ENCODE measurements around the gene SIGLECL1. TPM values are rescaled to one million over a fixed set of nuclear protein-coding genes. Genes with fewer than 3 reads are reported as not detected.

Gene SIGLECL1
- total RNA-seq, 3 donors from 2014 or later, result not detected

GRCh38 chr19:51263808-51264207 lies 12.9 kb downstream of the SIGLECL1 start:
- Mint-ChIP-seq H3K4me1 (ENCODE audit: low read depth) (no peaks in the 10 kb centered on the region), H3K27me3 (ENCODE audit: low read depth) (peaks cover 22% of the 10 kb centered on the region), H3K4me3 (no peak overlapping the region), H3K36me3 (ENCODE audit: insufficient read depth) (no peaks in the 10 kb centered on the region), H3K9me3 (no peaks in the 10 kb centered on the region)
- no peak for ATAC-seq
- no peak for DNase-seq

DNA sequence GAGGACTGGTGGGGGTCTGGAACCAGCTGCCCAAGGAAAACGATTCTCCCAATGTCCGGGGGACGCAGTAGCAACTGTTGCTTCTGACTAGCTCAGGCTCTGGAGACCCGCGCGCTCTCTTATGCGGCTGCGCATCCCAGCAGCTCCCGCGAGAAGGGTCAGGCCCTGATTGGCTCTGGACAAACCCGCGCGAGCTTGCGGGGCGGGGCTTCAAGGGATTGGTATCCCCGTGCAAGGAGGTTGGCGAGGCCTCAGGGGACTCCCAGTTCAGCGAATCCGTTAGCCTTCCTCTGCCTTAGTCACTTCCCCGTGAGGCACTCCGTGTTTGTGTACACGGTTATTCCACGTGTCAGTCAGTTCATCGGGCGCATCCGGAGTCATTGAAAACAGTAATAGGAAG lies 20.2 kb downstream of the SIGLECL1 start:
- no peak for DNase-seq
- Mint-ChIP-seq H3K4me1 (ENCODE audit: low read depth) (no peaks in the 10 kb centered on the region), H3K9me3 (no peaks in the 10 kb centered on the region), H3K4me3 (no peak overlapping the region), H3K36me3 (ENCODE audit: insufficient read depth) (no peaks in the 10 kb centered on the region), H3K27me3 (ENCODE audit: low read depth) (peaks cover 14% of the 10 kb centered on the region)
- no peak for ATAC-seq

- Mint-ChIP-seq H3K4me1 (ENCODE audit: low read depth) (no peaks in the 10 kb centered on the region), H3K36me3 (ENCODE audit: insufficient read depth) (no peaks in the 10 kb centered on the region), H3K9me3 (no peaks in the 10 kb centered on the region), H3K4me3 (no peak overlapping the region), H3K27me3 (ENCODE audit: low read depth) (peaks cover 17% of the 10 kb centered on the region)
- DNase-seq (no peak), ATAC-seq (peak; percentile 30 to 72)
These were observed 21.4 kb downstream of the SIGLECL1 start for GRCh38 chr19:51272183-51272810.

DNA sequence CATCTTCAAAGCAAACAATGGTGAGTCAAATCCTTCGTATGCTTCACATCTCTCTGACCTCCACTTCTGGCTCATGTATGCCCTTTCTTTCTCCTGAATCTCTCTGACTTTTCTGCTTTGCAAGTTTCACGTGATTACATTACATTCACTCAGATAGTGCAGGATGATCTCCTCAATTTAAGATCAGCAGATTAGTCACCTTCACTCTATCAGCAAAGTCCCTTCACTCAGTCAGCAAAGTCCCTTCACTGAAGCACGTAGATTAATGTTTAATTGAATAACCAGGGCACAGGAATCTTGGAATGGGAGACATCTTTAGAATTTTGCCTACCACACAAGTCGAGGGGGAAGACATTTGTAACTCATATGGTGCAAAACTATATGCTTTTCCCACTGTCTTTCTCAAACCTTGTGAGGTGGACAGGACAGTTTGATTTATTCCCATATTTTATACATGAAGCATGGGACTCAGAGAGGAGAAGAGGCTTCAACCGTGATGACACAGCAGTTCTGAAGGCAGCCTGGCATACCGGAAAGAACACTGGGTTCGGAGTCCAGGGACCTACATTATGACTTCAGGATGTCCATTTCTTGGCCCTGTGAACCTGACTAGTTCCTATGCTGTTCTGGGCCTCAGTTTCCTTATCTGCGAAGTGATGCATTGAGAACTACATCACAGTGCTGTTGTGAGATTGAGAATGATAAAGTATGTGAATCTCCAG lies 23.3 kb downstream of the SIGLECL1 start:
- no peak for ATAC-seq
- H3K4me3 Mint-ChIP-seq, result no peak overlapping the region

GRCh38 chr19:51277112-51277511 lies 26.2 kb downstream of the SIGLECL1 start:
- no peak for ATAC-seq
- peaks cover 5% of the 10 kb centered on the region for H3K9me3 Mint-ChIP-seq
- H3K36me3 Mint-ChIP-seq (ENCODE audit: insufficient read depth), result no peaks in the 10 kb centered on the region
- no peak overlapping the region for H3K4me3 Mint-ChIP-seq
- H3K27me3 Mint-ChIP-seq (ENCODE audit: low read depth), result peaks cover 19% of the 10 kb centered on the region
- H3K4me1 Mint-ChIP-seq (ENCODE audit: low read depth), result no peaks in the 10 kb centered on the region
- DNase-seq, result no peak

More for the DNA sequence above, 23.3 kb downstream of the SIGLECL1 start:
- DNase-seq, result no peak
- Mint-ChIP-seq H3K27me3 (ENCODE audit: low read depth) (peaks cover 26% of the 10 kb centered on the region), H3K9me3 (no peaks in the 10 kb centered on the region), H3K4me1 (ENCODE audit: low read depth) (no peaks in the 10 kb centered on the region), H3K36me3 (ENCODE audit: insufficient read depth) (no peaks in the 10 kb centered on the region)

DNA sequence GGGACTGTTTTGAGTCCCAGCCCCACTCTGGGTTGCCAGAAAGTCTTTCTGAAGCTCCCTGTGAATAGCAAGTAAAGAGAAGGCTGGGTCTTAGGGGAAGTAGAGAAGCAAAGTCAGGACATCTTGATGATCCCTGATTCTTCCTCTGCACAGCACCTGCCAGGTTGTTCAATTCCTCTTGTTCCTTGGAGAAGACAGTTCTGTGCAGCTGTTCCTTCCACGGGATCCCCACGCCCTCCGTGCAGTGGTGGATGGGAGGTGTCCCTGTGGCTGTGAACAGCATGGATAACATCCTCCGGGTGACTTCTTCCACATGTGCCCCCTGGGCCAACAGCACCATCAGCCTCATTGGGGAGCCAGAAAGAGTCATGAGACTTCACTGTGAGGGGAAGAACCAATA lies 31.5 kb downstream of the SIGLECL1 start:
- no peaks in the 10 kb centered on the region for H3K36me3 Mint-ChIP-seq (ENCODE audit: insufficient read depth)
- H3K9me3 Mint-ChIP-seq, result peaks cover 5% of the 10 kb centered on the region
- ATAC-seq, result no peak
- H3K4me3 Mint-ChIP-seq, result no peak overlapping the region
- H3K27me3 Mint-ChIP-seq (ENCODE audit: low read depth), result peaks cover 18% of the 10 kb centered on the region
- H3K4me1 Mint-ChIP-seq (ENCODE audit: low read depth), result no peaks in the 10 kb centered on the region
- DNase-seq, result no peak

DNA sequence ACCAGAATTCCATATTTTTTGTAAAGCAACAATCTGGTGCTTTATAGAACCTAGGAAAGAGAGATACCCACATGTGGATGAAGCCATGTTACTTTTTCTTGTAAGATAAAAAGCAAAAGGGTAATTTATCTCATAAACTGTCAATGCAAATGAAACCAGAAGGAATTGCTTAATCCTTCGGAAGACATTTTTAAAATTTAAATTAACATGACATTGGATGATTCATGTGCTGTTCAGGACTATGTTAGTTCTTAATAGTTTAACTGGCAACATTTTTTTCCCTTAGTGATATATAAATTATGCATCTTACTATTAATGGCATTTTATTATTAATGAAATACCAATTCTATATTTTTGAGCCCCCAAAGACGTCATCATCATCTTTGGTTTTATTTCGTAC lies 34.8 kb downstream of the SIGLECL1 start:
- ATAC-seq (no peak), DNase-seq (no peak)
- H3K9me3 Mint-ChIP-seq, result no peaks in the 10 kb centered on the region
- peaks cover 9% of the 10 kb centered on the region for H3K27me3 Mint-ChIP-seq (ENCODE audit: low read depth)
- H3K4me3 Mint-ChIP-seq, result no peak overlapping the region
- H3K36me3 Mint-ChIP-seq (ENCODE audit: insufficient read depth), result no peaks in the 10 kb centered on the region
- no peaks in the 10 kb centered on the region for H3K4me1 Mint-ChIP-seq (ENCODE audit: low read depth)

DNA sequence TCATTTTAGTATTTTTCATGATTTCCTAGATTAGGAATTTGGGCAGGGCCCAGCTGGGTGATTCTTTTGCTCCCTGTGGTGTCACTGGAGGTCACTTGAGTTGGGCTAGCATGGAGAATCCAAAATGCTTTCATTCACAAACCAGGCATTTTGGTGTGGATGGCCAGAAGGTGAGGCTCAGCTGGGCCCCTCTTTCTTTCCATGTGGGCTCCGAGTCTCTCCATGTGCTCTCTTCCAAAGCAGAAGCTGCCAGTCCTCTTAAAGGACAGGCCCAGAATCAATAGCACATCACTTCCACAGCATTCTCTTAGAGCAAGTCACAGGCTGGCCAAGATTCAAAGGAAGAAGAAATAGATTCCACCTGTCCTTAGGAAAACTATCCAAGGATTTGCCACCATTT lies 38.8 kb downstream of the SIGLECL1 start:
- no peaks in the 10 kb centered on the region for H3K36me3 Mint-ChIP-seq (ENCODE audit: insufficient read depth)
- ATAC-seq, result no peak
- peaks cover 8% of the 10 kb centered on the region for H3K27me3 Mint-ChIP-seq (ENCODE audit: low read depth)
- no peaks in the 10 kb centered on the region for H3K4me1 Mint-ChIP-seq (ENCODE audit: low read depth)
- DNase-seq, result no peak
- H3K4me3 Mint-ChIP-seq, result no peak overlapping the region
- no peaks in the 10 kb centered on the region for H3K9me3 Mint-ChIP-seq

DNA sequence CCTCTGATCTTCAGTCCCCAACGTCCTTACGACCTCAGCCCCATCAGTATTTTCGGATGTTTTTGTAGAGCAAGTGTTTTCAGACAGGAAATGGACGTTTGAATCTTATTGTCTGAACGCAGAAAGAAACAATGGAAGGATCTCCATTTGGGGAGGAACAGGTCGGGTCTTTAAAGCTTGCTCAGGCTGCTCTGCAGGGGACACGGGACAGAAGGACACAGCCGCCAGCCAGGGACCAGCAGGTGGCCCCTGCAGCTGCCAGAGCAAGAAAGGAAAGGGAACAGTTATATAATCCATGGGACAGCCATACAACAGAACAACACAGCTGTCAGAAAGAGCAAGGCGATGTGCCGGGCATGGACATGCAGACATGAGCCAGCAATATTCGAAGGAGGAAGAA lies 42.1 kb downstream of the SIGLECL1 start:
- no peak for DNase-seq
- no peak for ATAC-seq
- H3K27me3 Mint-ChIP-seq (ENCODE audit: low read depth), result peaks cover 10% of the 10 kb centered on the region
- H3K36me3 Mint-ChIP-seq (ENCODE audit: insufficient read depth), result no peaks in the 10 kb centered on the region
- H3K4me1 Mint-ChIP-seq (ENCODE audit: low read depth), result no peaks in the 10 kb centered on the region
- H3K9me3 Mint-ChIP-seq, result no peaks in the 10 kb centered on the region
- no peak overlapping the region for H3K4me3 Mint-ChIP-seq

DNA sequence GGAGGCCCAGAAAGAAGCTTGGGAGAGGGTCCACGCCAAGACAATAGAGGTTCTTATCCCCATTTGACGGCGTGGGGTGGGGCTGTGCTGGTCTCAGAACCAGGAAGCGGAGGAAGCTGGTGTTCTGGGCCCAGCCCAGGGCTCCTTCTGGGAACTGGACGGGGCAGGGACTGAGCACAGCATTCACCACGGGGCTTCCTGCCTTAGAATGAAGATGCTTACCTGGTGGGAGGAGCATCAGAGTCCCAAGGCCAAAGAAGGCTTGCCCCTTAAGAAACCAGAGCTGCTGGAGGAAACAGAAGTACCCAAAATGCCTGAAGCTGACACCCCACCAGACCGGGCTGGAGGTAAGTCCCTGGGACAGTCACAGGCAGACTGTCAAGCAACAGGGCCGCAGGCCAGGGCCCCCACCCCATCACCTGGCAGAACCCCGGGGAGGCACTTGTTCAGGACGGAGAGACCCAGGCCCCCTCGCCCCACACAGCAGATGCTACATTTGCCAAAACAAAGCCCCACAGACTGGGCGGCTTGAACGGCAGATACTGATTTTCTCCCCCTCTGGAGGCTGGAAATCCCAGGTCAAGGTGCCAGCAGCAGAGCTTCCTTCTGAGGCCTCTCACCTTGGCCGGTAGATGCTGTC lies 42.8 kb downstream of the SIGLECL1 start:
- no peak for ATAC-seq
- no peaks in the 10 kb centered on the region for H3K36me3 Mint-ChIP-seq (ENCODE audit: insufficient read depth)
- no peaks in the 10 kb centered on the region for H3K9me3 Mint-ChIP-seq

DNA sequence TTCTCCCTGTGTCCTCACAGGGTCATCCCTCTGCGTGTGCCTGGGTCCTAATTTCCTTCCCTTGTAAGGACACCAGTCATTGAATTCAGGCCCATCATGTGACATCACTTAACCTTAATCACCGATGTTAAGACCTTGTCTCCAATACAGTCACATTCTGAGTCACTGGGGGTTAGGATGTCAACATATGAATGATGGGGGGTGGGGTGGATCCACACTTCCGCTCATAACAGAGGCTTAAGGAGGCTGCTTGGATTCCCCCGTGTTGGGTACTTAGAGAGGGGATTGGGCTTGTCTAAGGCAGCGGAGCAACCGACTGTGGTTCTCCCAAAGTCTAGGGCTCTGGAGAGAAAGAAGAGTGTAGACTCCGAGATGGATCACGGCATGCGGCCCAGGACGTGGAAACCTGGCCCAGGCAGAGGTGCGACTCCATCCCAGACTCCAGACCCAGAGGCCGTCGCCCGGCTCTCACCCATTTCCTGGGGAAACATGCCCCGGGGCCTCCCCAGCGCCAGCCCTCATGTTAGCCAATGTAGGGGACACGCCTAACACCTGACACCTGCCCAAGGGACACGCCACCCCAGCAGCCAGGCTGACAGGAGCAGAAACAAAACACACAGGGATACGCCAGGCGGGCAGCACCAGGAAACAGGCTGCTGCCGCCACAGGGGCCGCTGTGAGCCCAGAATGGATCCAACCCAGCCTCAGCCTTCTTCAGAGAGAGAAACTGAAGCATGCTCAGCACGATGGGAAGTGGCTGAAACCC lies 43.5 kb downstream of the SIGLECL1 start:
- Mint-ChIP-seq H3K4me3 (no peak overlapping the region), H3K4me1 (ENCODE audit: low read depth) (no peaks in the 10 kb centered on the region), H3K9me3 (no peaks in the 10 kb centered on the region), H3K27me3 (ENCODE audit: low read depth) (peaks cover 12% of the 10 kb centered on the region), H3K36me3 (ENCODE audit: insufficient read depth) (no peaks in the 10 kb centered on the region)
- ATAC-seq (no peak), DNase-seq (no peak)

More for the DNA sequence above, 42.8 kb downstream of the SIGLECL1 start:
- Mint-ChIP-seq H3K4me3 (no peak overlapping the region), H3K4me1 (ENCODE audit: low read depth) (no peaks in the 10 kb centered on the region), H3K27me3 (ENCODE audit: low read depth) (peaks cover 10% of the 10 kb centered on the region)
- no peak for DNase-seq

GRCh38 chr19:51294977-51295375 lies 44.1 kb downstream of the SIGLECL1 start:
- H3K9me3 Mint-ChIP-seq, result no peaks in the 10 kb centered on the region
- H3K27me3 Mint-ChIP-seq (ENCODE audit: low read depth), result peaks cover 12% of the 10 kb centered on the region
- no peak overlapping the region for H3K4me3 Mint-ChIP-seq
- ATAC-seq, result no peak
- DNase-seq, result no peak
- H3K4me1 Mint-ChIP-seq (ENCODE audit: low read depth), result no peaks in the 10 kb centered on the region
- no peaks in the 10 kb centered on the region for H3K36me3 Mint-ChIP-seq (ENCODE audit: insufficient read depth)

- DNase-seq (no peak), ATAC-seq (no peak)
- no peak overlapping the region for H3K4me3 Mint-ChIP-seq
- no peaks in the 10 kb centered on the region for H3K36me3 Mint-ChIP-seq (ENCODE audit: insufficient read depth)
- no peaks in the 10 kb centered on the region for H3K4me1 Mint-ChIP-seq (ENCODE audit: low read depth)
- H3K27me3 Mint-ChIP-seq (ENCODE audit: low read depth), result peaks cover 12% of the 10 kb centered on the region
- no peaks in the 10 kb centered on the region for H3K9me3 Mint-ChIP-seq
These were observed 44.7 kb downstream of the SIGLECL1 start for GRCh38 chr19:51295382-51296126.

Measured in activated T-cell treated with anti-CD3 and anti-CD28 coated beads, Interleukin-2, amount 50 U/mL, for 4 hours (primary cell).